Smooth muscle cell (in vitro differentiated cells): ENCODE data around the gene ACSM2B. TPM values are rescaled to one million over a fixed set of nuclear protein-coding genes. Genes with fewer than 3 reads are reported as not detected.
"Not testable (repeated sequence)": the region's sequence is repeated elsewhere in the genome, so short reads cannot be mapped to it uniquely, and the experiment has no call there.

Source experiments
- DNase-seq: peaks from one replicate; lab custom pipeline; 2025; ENCODE audit not compliant: unreplicated experiment; lab: John Stamatoyannopoulos, UW
- H2AFZ ChIP-seq: fragments of 200-600 bp; sonication (generic); 2 replicates; pipeline ENCODE4 v1.6.0; 2016; ENCODE audit warnings: antibody characterized with exemption, low read depth, mild to moderate bottlenecking
- H3F3A ChIP-seq: fragments of 200-600 bp; sonication (generic); 2 replicates; pipeline ENCODE4 v1.6.0; 2017; ENCODE audit warnings: antibody characterized with exemption, low read depth
- H3K27ac ChIP-seq: fragments of 200-600 bp; sonication (generic); 2 replicates; pipeline ENCODE4 v1.5.1; 2016; ENCODE audit warnings: low read depth, mild to moderate bottlenecking
- H3K27me3 ChIP-seq: fragments of 200-600 bp; sonication (generic); 2 replicates; pipeline ENCODE4 v1.6.1; 2016; ENCODE audit warnings: low read depth, mild to moderate bottlenecking
- H3K36me3 ChIP-seq: fragments of 200-600 bp; sonication (generic); 2 replicates; pipeline ENCODE4 v1.5.1; 2016; ENCODE audit warnings: low read depth
- H3K4me1 ChIP-seq: fragments of 200-600 bp; sonication (generic); 2 replicates; pipeline ENCODE4 v1.5.1; 2016; ENCODE audit warnings: low read depth
- H3K4me2 ChIP-seq: fragments of 200-600 bp; sonication (generic); 2 replicates; pipeline ENCODE4 v1.6.0; 2016; ENCODE audit warnings: mild to moderate bottlenecking
- H3K4me3 ChIP-seq: fragments of 200-600 bp; sonication (generic); 2 replicates; pipeline ENCODE4 v1.5.1; 2016; ENCODE audit warnings: mild to moderate bottlenecking
- H3K79me2 ChIP-seq: fragments of 200-600 bp; sonication (generic); 2 replicates; pipeline ENCODE4 v1.6.0; 2016; ENCODE audit warnings: low read depth, mild to moderate bottlenecking
- H3K9ac ChIP-seq: fragments of 200-600 bp; sonication (generic); 2 replicates; pipeline ENCODE4 v1.6.0; 2016; ENCODE audit warnings: low read depth
- H3K9me3 ChIP-seq: fragments of 200-600 bp; sonication (generic); replicated peaks from 2 replicates; pipeline ENCODE4 v1.5.1; 2016; ENCODE audit warnings: low read depth
- H4K20me1 ChIP-seq: fragments of 200-600 bp; sonication (generic); 2 replicates; pipeline ENCODE4 v1.6.0; 2016; ENCODE audit warnings: low read depth
- WGBS: methylation state at CpG from one replicate; pipeline ENCODE4 v1.1.7; 2016; ENCODE audit warnings: low lambda C conversion rate; 5-methylcytosine and 5-hydroxymethylcytosine counted together
- polyA plus RNA-seq: library from polyadenylated mRNA; unstranded; fragments of >200 nt; fragmentation: Nextera tagmentation; extraction: Ambion mirVana; gene quantifications from 2 replicates; pipeline ENCODE4 v1.2.1, GENCODE V29; 2016
- total RNA-seq: library from RNA; depleted of rRNA; stranded (reverse); fragments of >200 nt; gene quantifications from 2 replicates; pipeline ENCODE4 v1.2.3, GENCODE V29; 2014
- TF ChIP-seq, protein P1 (sequence below): fragments of 200-600 bp; sonication (generic); IDR thresholded peaks from 2 replicates; pipeline ENCODE4 v1.5.1; 2017; ENCODE audit warnings: borderline replicate concordance, mild to moderate bottlenecking, antibody characterized with exemption; ENCODE audit not compliant: insufficient read depth, poor library complexity, severe bottlenecking

ACSM2B gene
- total and polyA plus RNA-seq, 2 experiments from 2014 or later, result not detected

DNA sequence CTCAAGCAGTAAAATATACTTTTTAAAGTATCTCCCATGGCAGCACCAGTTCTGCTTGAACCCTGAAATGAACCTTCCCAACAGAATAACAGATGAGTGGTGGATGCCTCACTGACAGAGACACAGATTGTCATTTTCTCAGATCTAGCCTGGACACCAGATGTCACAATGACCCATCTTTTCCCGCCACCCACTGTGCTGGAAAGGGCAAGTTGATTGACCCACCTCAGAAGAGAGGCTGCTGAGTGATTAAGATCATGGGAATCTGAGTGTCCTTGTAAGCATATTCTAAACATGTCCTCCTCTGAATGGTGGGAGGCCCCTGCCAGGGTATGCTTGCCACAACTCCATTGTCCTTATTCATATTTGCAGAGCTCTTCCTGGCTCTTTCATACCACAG is 29.2 kb downstream of the ACSM2B start:
- H3K27ac ChIP-seq, H3K9ac ChIP-seq, H3K27me3 ChIP-seq, H3F3A ChIP-seq, H3K36me3 ChIP-seq, H3K4me1 ChIP-seq, H4K20me1 ChIP-seq, H3K4me3 ChIP-seq, H2AFZ ChIP-seq, H3K4me2 ChIP-seq, DNase-seq, H3K9me3 ChIP-seq, H3K79me2 ChIP-seq: not testable (repeated sequence)
- 59% methylated on average over 1 of the region's 1 CpG for WGBS

DNA sequence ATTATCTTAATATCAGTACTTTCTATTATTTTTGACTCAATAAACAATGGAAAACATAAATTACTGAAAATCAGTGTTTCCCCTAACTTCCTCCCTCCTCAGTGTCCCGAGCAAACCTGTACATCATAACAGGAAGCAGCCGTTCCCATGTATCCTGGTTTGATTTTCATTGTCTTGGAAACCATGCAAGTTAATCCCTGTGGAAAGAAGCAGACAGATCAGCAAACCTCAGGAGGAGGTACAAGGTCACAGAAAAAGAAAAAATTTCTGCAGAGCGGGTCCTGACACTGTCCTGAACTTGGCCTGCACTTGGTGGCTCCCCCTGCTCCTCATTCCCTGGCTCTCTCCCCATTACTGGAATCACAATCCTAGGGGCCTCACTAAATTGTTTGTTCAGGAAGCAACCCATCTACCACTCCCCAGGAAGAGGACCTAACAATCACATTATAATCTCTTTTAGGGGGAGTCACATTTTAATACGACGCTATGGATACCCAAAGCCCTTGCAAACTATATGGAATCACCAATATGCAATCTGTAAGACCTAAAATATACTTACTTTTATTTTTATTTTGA is 29.8 kb downstream of the ACSM2B start:
- H3K4me1 ChIP-seq, H3K4me2 ChIP-seq, H3K27me3 ChIP-seq, H3K27ac ChIP-seq, H3K9ac ChIP-seq, DNase-seq, H3F3A ChIP-seq, H2AFZ ChIP-seq, H3K4me3 ChIP-seq, H3K9me3 ChIP-seq, H3K36me3 ChIP-seq, H4K20me1 ChIP-seq, H3K79me2 ChIP-seq: not testable (repeated sequence)
- WGBS, result 81% methylated on average over 5 of the region's 5 CpGs

DNA sequence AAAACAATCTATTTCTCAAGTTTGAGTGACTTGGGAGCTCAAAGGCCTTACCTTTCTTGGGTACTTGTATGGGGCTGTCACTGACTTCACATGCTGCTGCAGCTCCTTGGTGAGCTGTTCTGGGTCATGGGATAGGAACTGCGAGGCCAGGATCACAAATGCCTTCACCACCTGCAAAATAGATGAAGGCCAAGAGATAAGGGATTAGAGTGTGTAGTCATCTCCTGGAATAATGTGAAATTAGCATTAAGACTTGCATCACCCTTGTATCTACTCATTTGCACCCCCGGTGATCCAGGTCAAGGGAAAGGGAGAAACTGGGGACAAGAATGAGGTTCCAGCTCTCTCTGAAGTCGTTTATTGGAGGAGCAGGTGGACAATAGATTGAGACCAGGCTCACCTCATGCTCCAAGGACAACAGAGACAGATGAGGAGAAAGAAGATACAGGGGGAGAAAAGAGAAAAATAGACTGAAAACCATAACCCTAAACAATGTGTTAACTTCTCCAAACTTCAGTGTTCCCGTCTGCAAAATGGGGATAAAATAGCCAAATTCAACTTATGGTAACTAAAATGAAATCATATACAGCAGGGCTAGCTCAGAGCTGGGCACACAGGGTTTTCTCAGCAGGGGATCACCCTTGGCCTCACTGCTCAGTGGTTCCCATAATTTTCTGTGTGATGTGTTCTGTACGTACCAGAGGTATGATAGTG is 35.4 kb downstream of the ACSM2B start:
- H3K79me2 ChIP-seq, H3K9ac ChIP-seq, H3F3A ChIP-seq, H3K36me3 ChIP-seq, H4K20me1 ChIP-seq, DNase-seq, H3K4me1 ChIP-seq, H3K27me3 ChIP-seq, H2AFZ ChIP-seq, H3K27ac ChIP-seq, H3K9me3 ChIP-seq, H3K4me2 ChIP-seq, H3K4me3 ChIP-seq: not testable (repeated sequence)
- WGBS, result 47% methylated on average over 5 of the region's 5 CpGs

DNA sequence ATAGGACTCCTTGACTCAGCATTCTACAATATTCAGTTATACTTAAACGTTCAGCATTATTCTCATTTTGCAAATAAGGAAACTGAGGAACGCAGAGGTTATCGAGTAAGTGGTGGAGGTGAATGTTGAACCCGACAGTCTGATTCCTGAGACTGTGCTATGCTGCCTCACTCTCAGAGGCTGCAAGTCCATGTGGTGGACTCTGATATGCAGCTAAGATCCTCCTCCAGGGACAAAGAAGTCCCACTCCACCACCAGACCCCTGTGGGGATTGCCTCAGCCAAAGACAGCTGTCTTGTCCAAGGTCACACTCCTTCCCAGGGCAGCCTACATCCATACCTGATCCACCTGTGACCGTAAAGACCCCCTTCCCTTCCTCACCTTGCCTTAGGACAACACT is 37.5 kb downstream of the ACSM2B start:
- Histone ChIP-seq H3K4me1 (no peaks in the 10 kb centered on the region), H3K4me2 (no peak overlapping the region), H3K79me2 (no peaks in the 10 kb centered on the region), H3F3A (no peaks in the 10 kb centered on the region), H3K27me3 (no peaks in the 10 kb centered on the region), H3K4me3 (no peak overlapping the region), H2AFZ (no peak overlapping the region), H3K9me3 (no peaks in the 10 kb centered on the region), H3K9ac (no peak overlapping the region), H3K36me3 (no peaks in the 10 kb centered on the region), H4K20me1 (no peaks in the 10 kb centered on the region), H3K27ac (no peak overlapping the region)
- TF ChIP-seq, protein P1, sequence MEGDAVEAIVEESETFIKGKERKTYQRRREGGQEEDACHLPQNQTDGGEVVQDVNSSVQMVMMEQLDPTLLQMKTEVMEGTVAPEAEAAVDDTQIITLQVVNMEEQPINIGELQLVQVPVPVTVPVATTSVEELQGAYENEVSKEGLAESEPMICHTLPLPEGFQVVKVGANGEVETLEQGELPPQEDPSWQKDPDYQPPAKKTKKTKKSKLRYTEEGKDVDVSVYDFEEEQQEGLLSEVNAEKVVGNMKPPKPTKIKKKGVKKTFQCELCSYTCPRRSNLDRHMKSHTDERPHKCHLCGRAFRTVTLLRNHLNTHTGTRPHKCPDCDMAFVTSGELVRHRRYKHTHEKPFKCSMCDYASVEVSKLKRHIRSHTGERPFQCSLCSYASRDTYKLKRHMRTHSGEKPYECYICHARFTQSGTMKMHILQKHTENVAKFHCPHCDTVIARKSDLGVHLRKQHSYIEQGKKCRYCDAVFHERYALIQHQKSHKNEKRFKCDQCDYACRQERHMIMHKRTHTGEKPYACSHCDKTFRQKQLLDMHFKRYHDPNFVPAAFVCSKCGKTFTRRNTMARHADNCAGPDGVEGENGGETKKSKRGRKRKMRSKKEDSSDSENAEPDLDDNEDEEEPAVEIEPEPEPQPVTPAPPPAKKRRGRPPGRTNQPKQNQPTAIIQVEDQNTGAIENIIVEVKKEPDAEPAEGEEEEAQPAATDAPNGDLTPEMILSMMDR, result no peak
- DNase-seq, result no peak
- WGBS, result 30% methylated on average over 5 of the region's 5 CpGs

DNA sequence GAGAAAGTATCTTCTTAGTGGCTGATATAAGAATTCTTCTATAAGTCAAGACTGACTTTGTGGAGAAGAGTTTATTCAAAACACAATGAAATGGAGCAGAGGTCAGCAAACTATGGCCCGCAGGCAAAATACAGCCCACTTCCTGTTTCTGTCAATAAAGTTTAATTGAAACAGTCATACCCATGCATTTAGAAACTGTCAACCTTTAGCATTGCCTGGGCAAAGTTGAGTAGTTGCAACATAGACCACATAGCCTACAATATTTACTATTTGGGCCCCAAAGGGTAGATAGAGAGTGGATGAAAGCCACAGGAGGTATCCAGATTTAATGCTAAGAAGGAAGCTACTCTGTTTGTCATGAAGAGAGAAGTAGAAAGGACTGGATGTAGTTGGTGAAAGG is 38.0 kb downstream of the ACSM2B start:
- H3K9ac ChIP-seq, result no peak overlapping the region
- no peaks in the 10 kb centered on the region for H3K36me3 ChIP-seq
- 0% methylated on average over 1 of the region's 1 CpG for WGBS
- DNase-seq, result no peak
- H3K27ac ChIP-seq, result no peak overlapping the region
- no peaks in the 10 kb centered on the region for H3F3A ChIP-seq
- no peaks in the 10 kb centered on the region for H3K9me3 ChIP-seq
- H3K79me2 ChIP-seq, result no peaks in the 10 kb centered on the region
- TF ChIP-seq, protein P1, result no peak
- no peaks in the 10 kb centered on the region for H3K4me1 ChIP-seq
- H3K4me2 ChIP-seq, result no peak overlapping the region
- H4K20me1 ChIP-seq, result no peaks in the 10 kb centered on the region
- no peak overlapping the region for H2AFZ ChIP-seq
- no peaks in the 10 kb centered on the region for H3K27me3 ChIP-seq
- no peak overlapping the region for H3K4me3 ChIP-seq

DNA sequence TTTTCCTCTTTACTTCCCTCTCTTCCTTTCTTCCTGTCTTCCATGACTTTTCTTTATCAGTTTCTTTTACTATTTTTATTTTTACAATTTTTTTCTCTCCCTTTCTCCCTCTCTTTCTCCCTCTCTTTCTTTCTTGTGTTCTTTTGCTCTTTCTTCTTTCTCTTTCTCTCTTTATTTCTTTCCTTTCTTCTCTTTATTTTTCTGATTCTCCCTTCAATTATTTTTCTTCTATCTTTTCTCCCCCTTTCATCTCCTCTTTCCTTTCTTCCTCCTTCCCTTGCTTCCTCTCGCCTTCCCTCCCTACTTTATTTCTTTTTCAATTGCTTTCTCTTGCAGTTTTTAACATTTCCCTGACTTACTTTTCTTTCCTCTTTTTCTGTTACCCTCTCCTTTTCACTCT is 39.5 kb downstream of the ACSM2B start:
- H3K27ac ChIP-seq, H3K79me2 ChIP-seq, H3K27me3 ChIP-seq, H3K9ac ChIP-seq, H2AFZ ChIP-seq, H4K20me1 ChIP-seq, H3K4me3 ChIP-seq, H3K4me1 ChIP-seq, DNase-seq, H3F3A ChIP-seq, H3K4me2 ChIP-seq, H3K9me3 ChIP-seq, H3K36me3 ChIP-seq: not testable (repeated sequence)
- WGBS, result 44% methylated on average over 1 of the region's 1 CpG

DNA sequence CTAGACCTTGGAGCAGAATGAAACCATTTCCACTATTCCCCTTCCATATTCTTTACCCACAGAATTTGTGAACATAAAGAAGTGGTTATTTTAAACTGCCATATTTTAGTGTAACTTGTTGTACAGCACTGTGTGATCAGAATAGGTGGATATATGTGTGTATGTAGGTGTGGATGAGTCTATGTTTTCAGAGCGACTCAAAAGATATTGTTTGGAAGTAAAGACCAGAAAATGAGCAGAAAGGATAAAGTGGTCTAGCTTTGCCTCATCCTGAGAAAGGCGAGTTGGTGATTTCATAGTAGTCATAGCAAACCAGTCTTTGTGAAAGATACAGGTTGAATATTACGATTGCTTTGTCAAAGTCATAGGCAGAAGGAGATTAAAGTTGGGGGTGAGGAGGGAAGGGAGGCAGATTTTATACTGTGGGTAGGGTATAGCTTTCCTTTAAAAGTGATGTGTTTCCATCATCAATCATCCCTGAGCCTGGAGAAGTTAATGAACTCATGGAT is 43.8 kb downstream of the ACSM2B start:
- not testable (repeated sequence) for H2AFZ ChIP-seq, DNase-seq, H4K20me1 ChIP-seq, H3K9me3 ChIP-seq, H3F3A ChIP-seq, H3K36me3 ChIP-seq, H3K4me3 ChIP-seq, H3K4me2 ChIP-seq, H3K79me2 ChIP-seq, H3K27me3 ChIP-seq, H3K9ac ChIP-seq, H3K4me1 ChIP-seq, H3K27ac ChIP-seq
- no CpG with 5 or more reads among the region's 3 CpGs for WGBS
